Esophagus muscularis mucosa (tissue), 3 donors: ENCODE measurements around the gene MYO9B.

Source experiments
- CTCF ChIP-seq, 3 experiments: fragments of 200-600 bp in 2 of 3; fragments of 450-650 bp in 1 of 3; sonication (generic) in 2 of 3; IDR thresholded peaks; one replicate each; pipeline ENCODE4 v1.5.1; 2017 to 2019; ENCODE audit warnings: antibody characterized with exemption in 3 of 3, mild to moderate bottlenecking in 2 of 3, moderate library complexity in 1 of 3
- POLR2A ChIP-seq: fragments of 450-650 bp; IDR thresholded peaks from one replicate; pipeline ENCODE4 v1.6.1; 2017; ENCODE audit warnings: antibody characterized with exemption, moderate library complexity, mild to moderate bottlenecking, low read depth

- no peak for TF ChIP-seq CTCF (IDR thresholded peaks at IDR 0.05)
- no peak for TF ChIP-seq POLR2A
Measured at GRCh38 chr19:17129377-17129776, 53.8 kb downstream of the MYO9B start.
